WTC11 (cell line): ENCODE results near the gene MYOD1. TPM values are rescaled to one million over a fixed set of nuclear protein-coding genes. Genes with fewer than 3 reads are reported as not detected.
A peak's percentile ranks its signal among the peaks of the same experiment; 100 is the strongest.

Experiments
- CREM ChIP-seq: sonication (generic); formaldehyde crosslinking; IDR thresholded peaks from 2 replicates; pipeline ENCODE4 v1.8.1; 2022; ENCODE audit warnings: mild to moderate bottlenecking, missing genetic modification reagents, moderate library complexity
- FOXJ3 ChIP-seq: sonication (generic); formaldehyde crosslinking; IDR thresholded peaks from 2 replicates; pipeline ENCODE4 v1.9.0; 2021; ENCODE audit warnings: missing genetic modification reagents, mild to moderate bottlenecking, borderline replicate concordance
- GABPB1 ChIP-seq: sonication (generic); formaldehyde crosslinking; IDR thresholded peaks from 2 replicates; pipeline ENCODE4 v1.8.1; 2023; ENCODE audit warnings: mild to moderate bottlenecking, missing genetic modification reagents
- GRHL2 ChIP-seq: fragments of 250-450 bp; sonication (Bioruptor Pico); IDR thresholded peaks from 2 replicates; pipeline ENCODE4 v1.8.0; 2022; ENCODE audit warnings: mild to moderate bottlenecking, moderate library complexity; ENCODE audit not compliant: insufficient replicate concordance, severe bottlenecking
- JAZF1 ChIP-seq: fragments of 250-450 bp; sonication (Bioruptor Pico); IDR thresholded peaks from 2 replicates; pipeline ENCODE4 v1.9.0; 2021; ENCODE audit warnings: moderate library complexity, mild to moderate bottlenecking, inconsistent platforms
- JUN ChIP-seq: sonication (generic); formaldehyde crosslinking; IDR thresholded peaks from 2 replicates; pipeline ENCODE4 v1.8.0; 2023; ENCODE audit warnings: mild to moderate bottlenecking, missing genetic modification reagents
- KAT7 ChIP-seq: sonication (generic); formaldehyde crosslinking; IDR thresholded peaks from 2 replicates; pipeline ENCODE4 v1.8.1; 2023; ENCODE audit warnings: missing genetic modification reagents, mild to moderate bottlenecking, borderline replicate concordance
- NR1H2 ChIP-seq: sonication (generic); formaldehyde crosslinking; IDR thresholded peaks from 2 replicates; pipeline ENCODE4 v1.9.0; 2021; ENCODE audit warnings: mild to moderate bottlenecking, moderate library complexity, missing genetic modification reagents
- SMAD4 ChIP-seq: sonication (generic); formaldehyde crosslinking; IDR thresholded peaks from 2 replicates; pipeline ENCODE4 v1.8.0; 2022; ENCODE audit warnings: mild to moderate bottlenecking, missing genetic modification reagents
- SOX15 ChIP-seq: fragments of 250-450 bp; sonication (Bioruptor Pico); IDR thresholded peaks from 2 replicates; pipeline ENCODE4 v1.9.0; 2021; ENCODE audit warnings: mild to moderate bottlenecking
- TCF7 ChIP-seq: sonication (generic); formaldehyde crosslinking; IDR thresholded peaks from 2 replicates; pipeline ENCODE4 v1.8.0; 2022; ENCODE audit warnings: mild to moderate bottlenecking, low read depth, missing genetic modification reagents, moderate library complexity
- TEAD1 ChIP-seq: sonication (generic); formaldehyde crosslinking; IDR thresholded peaks from 2 replicates; pipeline ENCODE4 v1.8.0; 2022; ENCODE audit warnings: mild to moderate bottlenecking, missing genetic modification reagents
- TEAD4 ChIP-seq: sonication (generic); formaldehyde crosslinking; IDR thresholded peaks from 2 replicates; pipeline ENCODE4 v1.8.0; 2022; ENCODE audit warnings: mild to moderate bottlenecking, missing genetic modification reagents
- TP53 ChIP-seq: sonication (generic); formaldehyde crosslinking; IDR thresholded peaks from 2 replicates; pipeline ENCODE4 v1.8.1; 2023; ENCODE audit warnings: mild to moderate bottlenecking, missing genetic modification reagents
- ZNF138 ChIP-seq: sonication (generic); formaldehyde crosslinking; conservative IDR thresholded peaks from 2 replicates; pipeline ENCODE4 v1.8.1; 2022; ENCODE audit warnings: mild to moderate bottlenecking, moderate library complexity, missing genetic modification reagents
- ZNF232 ChIP-seq: sonication (generic); formaldehyde crosslinking; IDR thresholded peaks from 2 replicates; pipeline ENCODE4 v1.8.0; 2022; ENCODE audit warnings: mild to moderate bottlenecking, missing genetic modification reagents
- ZNF317 ChIP-seq: sonication (generic); formaldehyde crosslinking; IDR thresholded peaks from 2 replicates; pipeline ENCODE4 v1.8.1; 2023; ENCODE audit warnings: low read depth, mild to moderate bottlenecking, moderate library complexity, missing genetic modification reagents, borderline replicate concordance
- ZNF423 ChIP-seq: fragments of 250-450 bp; sonication (Bioruptor Pico); IDR thresholded peaks from 2 replicates; pipeline ENCODE4 v2.1.2; 2022; ENCODE audit warnings: mild to moderate bottlenecking, moderate library complexity
- ZNF671 ChIP-seq: fragments of 250-450 bp; sonication (Bioruptor Pico); IDR thresholded peaks from 2 replicates; pipeline ENCODE4 v1.8.0; 2021; ENCODE audit warnings: mild to moderate bottlenecking
- total RNA-seq: library from RNA; stranded (reverse); gene quantifications from 3 replicates; pipeline ENCODE4 v1.2.3, GENCODE V29; 2021
- TF ChIP-seq, protein P1 (sequence below): sonication (generic); formaldehyde crosslinking; IDR thresholded peaks from 2 replicates; pipeline ENCODE4 v1.8.1; 2023; ENCODE audit warnings: mild to moderate bottlenecking, missing genetic modification reagents, moderate library complexity
- TF ChIP-seq, protein P2 (sequence below): fragments of 250-450 bp; sonication (Bioruptor Pico); conservative IDR thresholded peaks from 2 replicates; pipeline ENCODE4 v1.9.0; 2021; ENCODE audit warnings: mild to moderate bottlenecking
- TF ChIP-seq, protein P3 (sequence below): sonication (generic); formaldehyde crosslinking; IDR thresholded peaks from 2 replicates; pipeline ENCODE4 v1.8.1; 2023; ENCODE audit warnings: mild to moderate bottlenecking, missing genetic modification reagents
- TF ChIP-seq, protein P4 (sequence below): sonication (generic); formaldehyde crosslinking; IDR thresholded peaks from 2 replicates; pipeline ENCODE4 v1.8.1; 2023; ENCODE audit warnings: mild to moderate bottlenecking, missing genetic modification reagents, moderate library complexity
- TF ChIP-seq, protein P5 (sequence below): fragments of 250-450 bp; sonication (Bioruptor Pico); IDR thresholded peaks from 2 replicates; pipeline ENCODE4 v1.9.0; 2021; ENCODE audit warnings: mild to moderate bottlenecking, borderline replicate concordance
- TF ChIP-seq, protein P6 (sequence below): sonication (generic); formaldehyde crosslinking; IDR thresholded peaks from 2 replicates; pipeline ENCODE4 v1.8.1; 2022; ENCODE audit warnings: mild to moderate bottlenecking, moderate library complexity, missing genetic modification reagents
- TF ChIP-seq, protein P7 (sequence below): sonication (generic); formaldehyde crosslinking; IDR thresholded peaks from 2 replicates; pipeline ENCODE4 v1.8.0; 2022; ENCODE audit warnings: mild to moderate bottlenecking, missing genetic modification reagents

Gene MYOD1
- total RNA-seq, 1 experiment from 2014 or later, result not detected

DNA sequence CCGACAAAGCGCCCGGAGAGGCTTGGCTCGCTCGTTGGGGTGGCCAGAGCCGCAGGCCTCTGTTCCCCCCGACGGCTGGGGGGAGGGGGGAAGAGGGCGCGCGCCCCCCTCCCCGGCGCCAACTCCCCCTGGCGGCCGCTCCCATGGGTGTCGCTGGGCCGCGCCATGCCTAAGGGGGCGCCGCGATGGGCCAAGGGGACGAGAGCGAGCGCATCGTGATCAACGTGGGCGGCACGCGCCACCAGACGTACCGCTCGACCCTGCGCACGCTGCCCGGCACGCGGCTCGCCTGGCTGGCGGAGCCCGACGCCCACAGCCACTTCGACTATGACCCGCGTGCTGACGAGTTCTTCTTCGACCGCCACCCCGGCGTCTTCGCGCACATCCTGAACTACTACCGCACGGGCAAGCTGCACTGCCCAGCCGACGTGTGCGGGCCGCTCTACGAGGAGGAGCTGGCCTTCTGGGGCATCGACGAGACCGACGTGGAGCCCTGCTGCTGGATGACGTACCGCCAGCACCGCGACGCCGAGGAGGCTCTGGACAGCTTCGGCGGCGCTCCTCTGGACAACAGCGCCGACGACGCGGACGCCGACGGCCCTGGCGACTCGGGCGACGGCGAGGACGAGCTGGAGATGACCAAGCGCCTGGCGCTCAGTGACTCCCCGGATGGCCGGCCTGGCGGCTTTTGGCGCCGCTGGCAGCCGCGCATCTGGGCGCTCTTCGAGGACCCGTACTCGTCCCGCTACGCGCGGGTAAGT is 16.6 kb downstream of the MYOD1 start (continued):
- TF ChIP-seq KAT7 (CRISPR knock-in tag) (peak; percentile 95; the same call in 1 of the 2 replicates), TP53 (CRISPR knock-in tag) (peak; percentile 97), SMAD4 (peak; percentile 95), JUN (CRISPR knock-in tag) (peak; percentile 97), TEAD4 (CRISPR knock-in tag) (peak; percentile 95), ZNF138 (CRISPR knock-in tag) (peak; percentile 96), ZNF317 (CRISPR knock-in tag) (peak; percentile 77), ZNF232 (CRISPR knock-in tag) (peak; percentile 93), NR1H2 (CRISPR knock-in tag) (peak; percentile 85; the same call in 1 of the 2 replicates), CREM (peak; percentile 61; the same call in 1 of the 2 replicates), GABPB1 (CRISPR knock-in tag) (no peak), JAZF1 (CRISPR knock-in tag) (no peak), FOXJ3 (CRISPR knock-in tag) (no peak), TEAD1 (CRISPR knock-in tag) (peak; percentile 98), GRHL2 (CRISPR knock-in tag) (no peak), SOX15 (CRISPR knock-in tag) (no peak), ZNF671 (CRISPR knock-in tag) (no peak), ZNF423 (CRISPR knock-in tag) (0 out of 2 replicates have a peak, but pooled peaks have one; percentile 19), TCF7 (CRISPR knock-in tag) (peak; percentile 97; the same call in 1 of the 2 replicates)
- TF ChIP-seq, protein P1, sequence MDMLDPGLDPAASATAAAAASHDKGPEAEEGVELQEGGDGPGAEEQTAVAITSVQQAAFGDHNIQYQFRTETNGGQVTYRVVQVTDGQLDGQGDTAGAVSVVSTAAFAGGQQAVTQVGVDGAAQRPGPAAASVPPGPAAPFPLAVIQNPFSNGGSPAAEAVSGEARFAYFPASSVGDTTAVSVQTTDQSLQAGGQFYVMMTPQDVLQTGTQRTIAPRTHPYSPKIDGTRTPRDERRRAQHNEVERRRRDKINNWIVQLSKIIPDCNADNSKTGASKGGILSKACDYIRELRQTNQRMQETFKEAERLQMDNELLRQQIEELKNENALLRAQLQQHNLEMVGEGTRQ, result no peak
- TF ChIP-seq, protein P2, sequence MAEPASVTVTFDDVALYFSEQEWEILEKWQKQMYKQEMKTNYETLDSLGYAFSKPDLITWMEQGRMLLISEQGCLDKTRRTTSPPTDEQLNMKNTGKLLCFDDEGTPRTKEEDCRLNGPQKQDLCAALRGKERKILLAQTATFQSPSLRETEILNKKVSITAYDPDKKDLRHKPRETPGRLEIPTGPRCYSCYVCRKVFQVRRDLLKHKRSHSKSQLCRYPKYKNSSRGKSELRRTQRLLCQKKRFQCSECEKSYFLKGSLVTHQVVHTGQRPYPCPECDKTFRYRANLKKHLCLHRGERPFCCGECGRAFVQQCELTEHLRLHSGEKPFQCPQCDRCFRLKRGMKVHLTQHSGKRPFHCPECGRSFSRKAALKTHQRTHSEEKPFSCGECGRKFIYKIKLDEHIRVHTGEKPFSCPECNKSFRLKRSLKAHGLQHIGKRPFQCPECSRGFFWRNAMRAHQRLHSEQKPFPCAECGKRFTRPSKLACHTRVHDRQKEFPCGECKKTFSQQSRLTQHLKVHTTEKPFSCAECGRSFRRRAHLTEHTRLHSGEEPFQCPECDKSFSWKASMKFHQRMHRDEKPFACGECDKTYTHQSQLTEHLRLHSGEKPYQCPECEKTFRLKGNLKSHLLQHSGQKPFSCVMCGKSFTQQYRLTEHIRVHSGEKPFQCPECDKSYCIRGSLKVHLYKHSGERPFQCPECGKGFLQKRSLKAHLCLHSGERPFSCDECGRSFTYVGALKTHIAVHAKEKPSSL (CRISPR knock-in tag), result no peak
- TF ChIP-seq, protein P3, sequence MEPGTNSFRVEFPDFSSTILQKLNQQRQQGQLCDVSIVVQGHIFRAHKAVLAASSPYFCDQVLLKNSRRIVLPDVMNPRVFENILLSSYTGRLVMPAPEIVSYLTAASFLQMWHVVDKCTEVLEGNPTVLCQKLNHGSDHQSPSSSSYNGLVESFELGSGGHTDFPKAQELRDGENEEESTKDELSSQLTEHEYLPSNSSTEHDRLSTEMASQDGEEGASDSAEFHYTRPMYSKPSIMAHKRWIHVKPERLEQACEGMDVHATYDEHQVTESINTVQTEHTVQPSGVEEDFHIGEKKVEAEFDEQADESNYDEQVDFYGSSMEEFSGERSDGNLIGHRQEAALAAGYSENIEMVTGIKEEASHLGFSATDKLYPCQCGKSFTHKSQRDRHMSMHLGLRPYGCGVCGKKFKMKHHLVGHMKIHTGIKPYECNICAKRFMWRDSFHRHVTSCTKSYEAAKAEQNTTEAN (CRISPR knock-in tag), result peak; percentile 95
- TF ChIP-seq, protein P4, sequence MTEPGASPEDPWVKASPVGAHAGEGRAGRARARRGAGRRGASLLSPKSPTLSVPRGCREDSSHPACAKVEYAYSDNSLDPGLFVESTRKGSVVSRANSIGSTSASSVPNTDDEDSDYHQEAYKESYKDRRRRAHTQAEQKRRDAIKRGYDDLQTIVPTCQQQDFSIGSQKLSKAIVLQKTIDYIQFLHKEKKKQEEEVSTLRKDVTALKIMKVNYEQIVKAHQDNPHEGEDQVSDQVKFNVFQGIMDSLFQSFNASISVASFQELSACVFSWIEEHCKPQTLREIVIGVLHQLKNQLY (CRISPR knock-in tag), result peak; percentile 89; the same call in 1 of the 2 replicates
- TF ChIP-seq, protein P5, sequence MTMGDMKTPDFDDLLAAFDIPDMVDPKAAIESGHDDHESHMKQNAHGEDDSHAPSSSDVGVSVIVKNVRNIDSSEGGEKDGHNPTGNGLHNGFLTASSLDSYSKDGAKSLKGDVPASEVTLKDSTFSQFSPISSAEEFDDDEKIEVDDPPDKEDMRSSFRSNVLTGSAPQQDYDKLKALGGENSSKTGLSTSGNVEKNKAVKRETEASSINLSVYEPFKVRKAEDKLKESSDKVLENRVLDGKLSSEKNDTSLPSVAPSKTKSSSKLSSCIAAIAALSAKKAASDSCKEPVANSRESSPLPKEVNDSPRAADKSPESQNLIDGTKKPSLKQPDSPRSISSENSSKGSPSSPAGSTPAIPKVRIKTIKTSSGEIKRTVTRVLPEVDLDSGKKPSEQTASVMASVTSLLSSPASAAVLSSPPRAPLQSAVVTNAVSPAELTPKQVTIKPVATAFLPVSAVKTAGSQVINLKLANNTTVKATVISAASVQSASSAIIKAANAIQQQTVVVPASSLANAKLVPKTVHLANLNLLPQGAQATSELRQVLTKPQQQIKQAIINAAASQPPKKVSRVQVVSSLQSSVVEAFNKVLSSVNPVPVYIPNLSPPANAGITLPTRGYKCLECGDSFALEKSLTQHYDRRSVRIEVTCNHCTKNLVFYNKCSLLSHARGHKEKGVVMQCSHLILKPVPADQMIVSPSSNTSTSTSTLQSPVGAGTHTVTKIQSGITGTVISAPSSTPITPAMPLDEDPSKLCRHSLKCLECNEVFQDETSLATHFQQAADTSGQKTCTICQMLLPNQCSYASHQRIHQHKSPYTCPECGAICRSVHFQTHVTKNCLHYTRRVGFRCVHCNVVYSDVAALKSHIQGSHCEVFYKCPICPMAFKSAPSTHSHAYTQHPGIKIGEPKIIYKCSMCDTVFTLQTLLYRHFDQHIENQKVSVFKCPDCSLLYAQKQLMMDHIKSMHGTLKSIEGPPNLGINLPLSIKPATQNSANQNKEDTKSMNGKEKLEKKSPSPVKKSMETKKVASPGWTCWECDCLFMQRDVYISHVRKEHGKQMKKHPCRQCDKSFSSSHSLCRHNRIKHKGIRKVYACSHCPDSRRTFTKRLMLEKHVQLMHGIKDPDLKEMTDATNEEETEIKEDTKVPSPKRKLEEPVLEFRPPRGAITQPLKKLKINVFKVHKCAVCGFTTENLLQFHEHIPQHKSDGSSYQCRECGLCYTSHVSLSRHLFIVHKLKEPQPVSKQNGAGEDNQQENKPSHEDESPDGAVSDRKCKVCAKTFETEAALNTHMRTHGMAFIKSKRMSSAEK (CRISPR knock-in tag), result no peak
- TF ChIP-seq, protein P6, sequence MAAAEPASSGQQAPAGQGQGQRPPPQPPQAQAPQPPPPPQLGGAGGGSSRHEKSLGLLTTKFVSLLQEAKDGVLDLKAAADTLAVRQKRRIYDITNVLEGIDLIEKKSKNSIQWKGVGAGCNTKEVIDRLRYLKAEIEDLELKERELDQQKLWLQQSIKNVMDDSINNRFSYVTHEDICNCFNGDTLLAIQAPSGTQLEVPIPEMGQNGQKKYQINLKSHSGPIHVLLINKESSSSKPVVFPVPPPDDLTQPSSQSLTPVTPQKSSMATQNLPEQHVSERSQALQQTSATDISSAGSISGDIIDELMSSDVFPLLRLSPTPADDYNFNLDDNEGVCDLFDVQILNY (CRISPR knock-in tag), result peak; percentile 79
- TF ChIP-seq, protein P7, sequence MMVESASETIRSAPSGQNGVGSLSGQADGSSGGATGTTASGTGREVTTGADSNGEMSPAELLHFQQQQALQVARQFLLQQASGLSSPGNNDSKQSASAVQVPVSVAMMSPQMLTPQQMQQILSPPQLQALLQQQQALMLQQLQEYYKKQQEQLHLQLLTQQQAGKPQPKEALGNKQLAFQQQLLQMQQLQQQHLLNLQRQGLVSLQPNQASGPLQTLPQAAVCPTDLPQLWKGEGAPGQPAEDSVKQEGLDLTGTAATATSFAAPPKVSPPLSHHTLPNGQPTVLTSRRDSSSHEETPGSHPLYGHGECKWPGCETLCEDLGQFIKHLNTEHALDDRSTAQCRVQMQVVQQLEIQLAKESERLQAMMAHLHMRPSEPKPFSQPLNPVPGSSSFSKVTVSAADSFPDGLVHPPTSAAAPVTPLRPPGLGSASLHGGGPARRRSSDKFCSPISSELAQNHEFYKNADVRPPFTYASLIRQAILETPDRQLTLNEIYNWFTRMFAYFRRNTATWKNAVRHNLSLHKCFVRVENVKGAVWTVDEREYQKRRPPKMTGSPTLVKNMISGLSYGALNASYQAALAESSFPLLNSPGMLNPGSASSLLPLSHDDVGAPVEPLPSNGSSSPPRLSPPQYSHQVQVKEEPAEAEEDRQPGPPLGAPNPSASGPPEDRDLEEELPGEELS (CRISPR knock-in tag), result peak; percentile 99
